ENCODE measurements around the gene RAD51B.

RAD51B gene

DNA sequence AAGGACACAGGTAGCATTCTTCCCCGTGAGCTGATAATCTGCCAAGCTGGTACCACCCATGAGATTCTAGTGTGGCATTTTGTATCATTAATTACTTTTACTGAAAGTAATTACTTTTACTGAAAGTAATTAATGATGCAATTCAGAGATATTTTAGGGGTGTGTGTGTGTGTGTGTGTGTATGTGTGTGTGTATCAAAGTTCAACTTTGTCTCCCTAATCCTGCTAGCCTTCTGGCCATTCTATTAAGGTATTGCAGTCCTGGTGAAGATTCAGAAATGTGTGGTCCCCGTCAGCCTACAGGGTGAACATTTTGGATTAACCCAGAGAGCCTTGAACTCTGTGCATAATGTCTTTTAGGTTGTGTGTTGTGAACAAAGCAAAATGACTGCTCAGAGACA is 662.4 kb downstream of the RAD51B start:
- H3K9me3 Mint-ChIP-seq: no peaks in the 10 kb centered on the region
- no peak for ATAC-seq
- H3K4me3 Mint-ChIP-seq: no peak overlapping the region
- peaks cover 1% of the 10 kb centered on the region for H3K36me3 Mint-ChIP-seq
- no peak overlapping the region for H3K27ac Mint-ChIP-seq
- DNase-seq (ENCODE audit: low spot score in 2 of 2): no peak
- H3K4me1 Mint-ChIP-seq: peaks cover 56% of the 10 kb centered on the region

- no peak for DNase-seq (ENCODE audit: low spot score in 2 of 2)
- peaks cover 6% of the 10 kb centered on the region for H3K36me3 Mint-ChIP-seq
- H3K4me1 Mint-ChIP-seq: peaks cover 63% of the 10 kb centered on the region
- ATAC-seq: peak; percentile 38
- peak overlapping the region; percentile 12 for H3K27ac Mint-ChIP-seq
- H3K9me3 Mint-ChIP-seq: no peaks in the 10 kb centered on the region
- no peak overlapping the region for H3K4me3 Mint-ChIP-seq
Measured at GRCh38 chr14:68482772-68483395, 663.3 kb downstream of the RAD51B start.

DNA sequence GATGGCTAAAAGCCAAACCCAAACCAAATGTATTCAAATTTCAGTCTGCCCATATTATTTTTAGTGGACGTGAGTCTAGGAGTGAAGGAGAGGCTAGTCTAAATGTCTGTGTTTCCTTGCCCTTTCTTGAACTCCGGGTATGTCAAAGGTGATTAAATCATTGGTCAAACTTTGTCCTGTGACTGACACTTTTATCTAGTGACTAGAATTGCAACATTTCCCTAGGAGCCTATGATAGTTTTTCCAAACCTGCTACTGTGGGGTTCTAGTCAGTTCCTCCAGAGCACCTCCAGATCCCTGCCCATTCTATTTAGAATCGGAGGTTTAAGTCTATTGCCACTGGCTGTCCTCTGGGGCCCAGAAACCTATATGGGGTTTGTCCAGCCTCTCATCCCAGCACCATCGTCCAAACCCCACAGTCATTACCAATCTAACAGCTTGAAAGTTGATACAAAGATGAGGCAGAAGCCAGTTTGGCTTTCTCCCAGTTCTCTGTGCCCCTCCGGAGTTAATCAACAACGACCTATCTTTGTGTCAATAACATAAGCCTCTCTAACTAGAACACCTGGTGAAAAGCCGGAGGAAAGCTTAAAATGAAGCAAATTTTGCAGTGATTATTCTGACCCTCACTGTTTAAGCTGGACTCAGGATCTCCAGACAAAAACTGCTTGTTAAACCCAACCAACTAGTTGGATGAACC is 666.6 kb downstream of the RAD51B start:
- H3K9me3 Mint-ChIP-seq: no peaks in the 10 kb centered on the region
- no peak for ATAC-seq

DNA sequence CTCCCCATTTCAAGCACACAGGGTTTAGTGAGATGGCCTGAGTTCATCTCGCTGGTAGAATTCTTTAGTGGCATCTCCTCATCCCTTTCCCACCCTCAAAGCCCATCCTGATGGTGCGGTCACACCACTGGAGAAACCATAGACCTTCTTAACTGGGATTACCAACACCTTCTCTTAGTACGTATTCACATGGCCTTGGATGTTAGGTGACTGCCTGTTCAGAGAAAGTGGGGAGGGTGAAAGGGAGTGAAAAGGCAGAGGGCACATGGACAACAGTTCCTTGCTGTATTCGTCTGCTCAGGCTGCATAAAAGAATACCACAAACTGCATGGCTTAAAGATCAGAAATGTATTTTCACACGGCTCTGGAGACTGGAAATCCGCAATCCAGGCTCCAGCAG is 667.2 kb downstream of the RAD51B start:
- DNase-seq (ENCODE audit: low spot score in 2 of 2): no peak
- no peak overlapping the region for H3K4me3 Mint-ChIP-seq
- no peak for ATAC-seq
- peaks cover 58% of the 10 kb centered on the region for H3K4me1 Mint-ChIP-seq
- no peaks in the 10 kb centered on the region for H3K9me3 Mint-ChIP-seq
- H3K27ac Mint-ChIP-seq: peak overlapping the region; percentile 43
- peaks cover 6% of the 10 kb centered on the region for H3K36me3 Mint-ChIP-seq

More for the DNA sequence above, 666.6 kb downstream of the RAD51B start:
- Mint-ChIP-seq H3K4me1 (peaks cover 64% of the 10 kb centered on the region), H3K27ac (peak overlapping the region; percentile 88), H3K36me3 (peaks cover 6% of the 10 kb centered on the region), H3K4me3 (no peak overlapping the region)
- DNase-seq (ENCODE audit: low spot score in 2 of 2): no peak

GRCh38 chr14:68487805-68488590 is 668.4 kb downstream of the RAD51B start:
- H3K36me3 Mint-ChIP-seq: peaks cover 6% of the 10 kb centered on the region
- peak; percentile 58 for ATAC-seq

GRCh38 chr14:68491793-68492192 is 672.2 kb downstream of the RAD51B start:
- no peak overlapping the region for H3K27ac Mint-ChIP-seq
- no peaks in the 10 kb centered on the region for H3K9me3 Mint-ChIP-seq
- no peak overlapping the region for H3K4me3 Mint-ChIP-seq
- DNase-seq (ENCODE audit: low spot score in 2 of 2) (no peak), ATAC-seq (no peak)
- H3K36me3 Mint-ChIP-seq: peaks cover 6% of the 10 kb centered on the region
- peaks cover 18% of the 10 kb centered on the region for H3K4me1 Mint-ChIP-seq

More at GRCh38 chr14:68487805-68488590, 668.4 kb downstream of the RAD51B start:
- H3K4me3 Mint-ChIP-seq: no peak overlapping the region
- DNase-seq (ENCODE audit: low spot score in 2 of 2): no peak
- H3K27ac Mint-ChIP-seq: no peak overlapping the region
- H3K9me3 Mint-ChIP-seq: no peaks in the 10 kb centered on the region
- H3K4me1 Mint-ChIP-seq: peaks cover 46% of the 10 kb centered on the region

DNA sequence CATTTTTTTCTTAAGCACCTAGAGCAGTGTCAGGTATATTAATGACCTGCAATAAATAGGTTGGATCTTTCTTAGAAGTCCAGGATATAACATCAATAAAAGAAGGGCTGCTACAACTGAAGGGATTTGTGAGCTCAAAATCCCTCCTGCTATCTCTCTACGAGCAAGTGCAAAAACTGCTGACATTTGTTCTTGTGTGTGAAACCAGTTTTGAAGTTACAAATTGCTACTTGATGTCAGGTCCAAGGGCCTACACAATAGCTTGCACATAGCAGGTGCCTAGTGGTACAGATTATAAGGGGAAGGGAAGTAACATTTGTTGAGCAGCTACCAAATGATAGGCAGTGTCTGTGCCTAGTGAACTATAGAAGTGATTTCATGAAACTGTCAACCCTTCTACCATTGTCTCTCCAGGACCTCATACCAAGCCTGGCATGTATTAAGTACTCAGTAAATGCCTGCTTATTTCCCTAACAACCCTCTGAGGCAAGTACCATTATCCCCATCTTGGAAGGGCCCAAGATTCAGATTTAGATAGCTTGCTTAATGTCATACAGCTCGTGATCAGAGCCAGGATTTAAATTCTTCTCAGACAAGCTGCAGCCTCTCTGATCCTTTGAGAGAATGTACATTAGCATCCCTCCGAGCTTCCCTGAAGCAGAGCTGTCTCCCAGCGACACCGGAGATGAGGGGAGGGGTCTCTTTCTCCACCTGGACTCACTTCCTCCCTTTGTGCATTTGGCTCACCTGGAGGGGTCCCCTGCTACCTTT is 673.0 kb downstream of the RAD51B start:
- H3K4me3 Mint-ChIP-seq: no peak overlapping the region
- no peaks in the 10 kb centered on the region for H3K36me3 Mint-ChIP-seq
- peaks cover 11% of the 10 kb centered on the region for H3K4me1 Mint-ChIP-seq
- H3K9me3 Mint-ChIP-seq: no peaks in the 10 kb centered on the region
- no peak overlapping the region for H3K27ac Mint-ChIP-seq
- ATAC-seq (no peak), DNase-seq (ENCODE audit: low spot score in 2 of 2) (no peak)

GRCh38 chr14:68493152-68493911 is 673.8 kb downstream of the RAD51B start:
- Mint-ChIP-seq H3K36me3 (no peaks in the 10 kb centered on the region), H3K4me1 (peaks cover 4% of the 10 kb centered on the region), H3K9me3 (no peaks in the 10 kb centered on the region), H3K4me3 (no peak overlapping the region), H3K27ac (no peak overlapping the region)
- ATAC-seq (no peak), DNase-seq (ENCODE audit: low spot score in 2 of 2) (no peak)

- Mint-ChIP-seq H3K9me3 (no peaks in the 10 kb centered on the region), H3K36me3 (no peaks in the 10 kb centered on the region), H3K27ac (no peak overlapping the region), H3K4me1 (no peaks in the 10 kb centered on the region), H3K4me3 (no peak overlapping the region)
- DNase-seq (ENCODE audit: low spot score in 2 of 2): no peak
- ATAC-seq: peak; percentile 32
Measured at GRCh38 chr14:68495101-68496039, 675.8 kb downstream of the RAD51B start.

DNA sequence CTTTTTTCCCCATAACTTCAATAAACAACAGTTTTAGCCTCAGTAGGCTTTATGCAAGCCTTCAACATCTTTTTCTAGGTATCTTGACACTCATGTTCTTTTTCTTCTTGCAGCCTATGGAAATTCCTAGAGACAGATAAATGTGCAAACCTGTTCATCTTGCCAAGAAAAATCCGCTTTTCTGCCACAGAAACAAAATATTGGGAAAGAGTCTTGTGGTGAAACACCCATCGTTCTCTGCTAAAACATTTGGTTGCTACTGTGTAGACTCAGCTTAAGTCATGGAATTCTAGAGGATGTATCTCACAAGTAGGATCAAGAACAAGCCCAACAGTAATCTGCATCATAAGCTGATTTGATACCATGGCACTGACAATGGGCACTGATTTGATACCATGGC is 677.4 kb downstream of the RAD51B start:
- H3K4me3 Mint-ChIP-seq: no peak overlapping the region
- H3K36me3 Mint-ChIP-seq: no peaks in the 10 kb centered on the region
- no peak for ATAC-seq
- no peak overlapping the region for H3K27ac Mint-ChIP-seq
- H3K4me1 Mint-ChIP-seq: no peaks in the 10 kb centered on the region
- H3K9me3 Mint-ChIP-seq: no peaks in the 10 kb centered on the region
- DNase-seq (ENCODE audit: low spot score in 2 of 2): no peak

DNA sequence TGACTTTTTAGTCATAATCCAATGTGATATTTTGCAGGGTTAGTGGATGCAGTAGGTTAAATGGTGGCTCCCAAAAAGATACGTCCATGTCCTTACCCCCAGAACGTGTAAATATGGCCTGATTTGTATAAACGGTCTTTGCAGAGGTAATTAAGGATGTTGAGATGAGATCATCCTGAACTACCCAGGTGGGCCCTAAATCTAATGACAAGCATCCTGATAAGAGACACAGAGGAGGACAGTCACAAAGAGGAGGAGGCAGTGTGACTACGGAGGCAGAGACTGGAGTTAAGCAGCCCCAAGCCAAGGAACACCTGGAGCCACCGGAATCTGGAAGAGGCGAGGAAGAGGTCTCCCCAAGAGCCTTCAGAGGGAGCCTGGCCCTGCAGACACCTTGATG is 679.9 kb downstream of the RAD51B start:
- Mint-ChIP-seq H3K36me3 (no peaks in the 10 kb centered on the region), H3K4me3 (no peak overlapping the region), H3K27ac (no peak overlapping the region), H3K4me1 (no peaks in the 10 kb centered on the region), H3K9me3 (no peaks in the 10 kb centered on the region)
- ATAC-seq: no peak
- no peak for DNase-seq (ENCODE audit: low spot score in 2 of 2)

DNA sequence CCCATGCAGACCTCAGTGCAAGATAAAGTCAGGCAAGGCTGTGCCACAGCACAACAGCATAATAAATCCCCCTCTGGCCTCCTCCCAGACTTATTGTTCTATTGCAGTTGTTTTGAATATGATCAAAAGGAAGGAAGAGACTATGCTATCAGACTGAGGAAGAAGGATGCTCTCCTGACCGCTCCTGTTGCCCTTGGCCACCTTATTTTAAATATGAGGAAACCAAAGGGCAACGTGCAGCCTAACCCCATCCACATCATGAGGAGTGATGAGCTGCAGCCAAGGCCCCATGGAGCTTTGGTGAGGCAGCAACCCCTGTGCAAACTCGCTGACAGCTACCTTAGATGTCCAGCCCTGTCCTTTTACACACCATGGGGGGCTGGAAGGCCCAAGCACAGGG is 681.6 kb downstream of the RAD51B start:
- Mint-ChIP-seq H3K27ac (no peak overlapping the region), H3K4me1 (peaks cover 4% of the 10 kb centered on the region), H3K36me3 (no peaks in the 10 kb centered on the region), H3K9me3 (no peaks in the 10 kb centered on the region), H3K4me3 (no peak overlapping the region)
- no peak for DNase-seq (ENCODE audit: low spot score in 2 of 2)
- no peak for ATAC-seq

GRCh38 chr14:68501614-68502052 is 682.1 kb downstream of the RAD51B start:
- no peaks in the 10 kb centered on the region for H3K9me3 Mint-ChIP-seq
- H3K4me1 Mint-ChIP-seq: peaks cover 9% of the 10 kb centered on the region
- no peak overlapping the region for H3K4me3 Mint-ChIP-seq
- ATAC-seq (no peak), DNase-seq (ENCODE audit: low spot score in 2 of 2) (no peak)
- no peaks in the 10 kb centered on the region for H3K36me3 Mint-ChIP-seq
- no peak overlapping the region for H3K27ac Mint-ChIP-seq

- DNase-seq (ENCODE audit: low spot score in 2 of 2) (no peak), ATAC-seq (no peak)
- H3K9me3 Mint-ChIP-seq: no peaks in the 10 kb centered on the region
- H3K27ac Mint-ChIP-seq: no peak overlapping the region
- H3K4me3 Mint-ChIP-seq: no peak overlapping the region
- H3K4me1 Mint-ChIP-seq: peaks cover 15% of the 10 kb centered on the region
- H3K36me3 Mint-ChIP-seq: no peaks in the 10 kb centered on the region
Measured at GRCh38 chr14:68502230-68502629, 682.7 kb downstream of the RAD51B start.
